Right lobe of liver (tissue), 4 donors: ENCODE measurements around the gene TMEM239.

Experiments used
- CTCF ChIP-seq, 4 donors: fragments of 200-600 bp in 3 of 4; fragments of 450-650 bp in 1 of 4; IDR thresholded peaks; one replicate each; pipeline versions ENCODE4 v1.5.1 to v1.8.0; 2016 to 2022; ENCODE audit warnings: antibody characterized with exemption in 4 of 4, mild to moderate bottlenecking in 2 of 4
- POLR2A ChIP-seq: fragments of 450-650 bp; IDR thresholded peaks from one replicate; pipeline ENCODE4 v1.6.1; 2017; ENCODE audit warnings: antibody characterized with exemption, mild to moderate bottlenecking
- donor health status: DM: no; HTN: no; CAD: no.
- donor health status: DM: no; HTN: no; CAD: no.
- donor health status: DM: no; HTN: yes; CAD: no.

- TF ChIP-seq CTCF (IDR thresholded peaks at IDR 0.05) (no peak), POLR2A (no peak)
Measured at GRCh38 chr20:2809690-2810089, 6.5 kb upstream of the TMEM239 start.
